ENCODE results near the gene ADAMTS13.

GRCh38 chr9:133379153-133380086 lies 42.7 kb upstream of the ADAMTS13 start:
- TF ChIP-seq REST (IDR thresholded peaks at IDR 0.05) (no peak), CTCF (IDR thresholded peaks at IDR 0.05; ENCODE audit: low read depth, low read length, missing input control) (no peak), ZBTB33 (IDR thresholded peaks at IDR 0.05) (no peak), GABPA (IDR thresholded peaks at IDR 0.05 in 1 of 2, conservative IDR thresholded peaks at IDR 0.05 in 1 of 2) (no peak), YY1 (IDR thresholded peaks at IDR 0.05) (no peak), RAD21 (IDR thresholded peaks at IDR 0.05) (no peak), SP1 (IDR thresholded peaks at IDR 0.05) (no peak), JUND (IDR thresholded peaks at IDR 0.05) (no peak), MAX (IDR thresholded peaks at IDR 0.05) (no peak), ATF3 (IDR thresholded peaks at IDR 0.05) (no peak)

All from liver (tissue), 3 donors.